VCaP (cell line): ENCODE measurements around the gene POLD3.
A peak's percentile ranks its signal among the peaks of the same experiment; 100 is the strongest.

Experiments
- H3K27ac ChIP-seq: fragments of 450-650 bp; 2 replicates; pipeline ENCODE4 v1.5.1; 2017
- TF ChIP-seq, protein P1 (sequence below): fragments of 450-650 bp; conservative IDR thresholded peaks from 2 replicates; pipeline ENCODE4 v1.5.1; 2017; ENCODE audit warnings: mild to moderate bottlenecking, moderate library complexity

Gene POLD3

DNA sequence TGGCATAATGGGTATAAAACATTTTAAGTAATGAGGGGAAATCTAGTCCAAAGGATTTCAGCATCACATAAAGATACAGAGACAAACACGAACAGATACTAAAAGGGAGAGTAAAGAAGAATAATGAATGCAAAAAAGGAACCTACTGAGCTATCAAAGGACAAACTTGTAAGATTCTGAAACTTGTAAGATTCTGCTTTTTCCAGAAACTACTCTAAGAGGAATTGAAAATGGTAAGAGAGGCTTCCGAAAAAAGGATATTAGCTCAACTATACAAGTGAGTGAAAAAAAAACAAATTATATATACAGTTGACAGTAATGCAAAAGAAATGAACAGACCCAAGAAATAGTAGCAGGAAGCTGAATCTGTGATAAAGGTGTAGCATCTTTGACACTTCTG lies 37.7 kb downstream of the POLD3 start:
- TF ChIP-seq, protein P1, sequence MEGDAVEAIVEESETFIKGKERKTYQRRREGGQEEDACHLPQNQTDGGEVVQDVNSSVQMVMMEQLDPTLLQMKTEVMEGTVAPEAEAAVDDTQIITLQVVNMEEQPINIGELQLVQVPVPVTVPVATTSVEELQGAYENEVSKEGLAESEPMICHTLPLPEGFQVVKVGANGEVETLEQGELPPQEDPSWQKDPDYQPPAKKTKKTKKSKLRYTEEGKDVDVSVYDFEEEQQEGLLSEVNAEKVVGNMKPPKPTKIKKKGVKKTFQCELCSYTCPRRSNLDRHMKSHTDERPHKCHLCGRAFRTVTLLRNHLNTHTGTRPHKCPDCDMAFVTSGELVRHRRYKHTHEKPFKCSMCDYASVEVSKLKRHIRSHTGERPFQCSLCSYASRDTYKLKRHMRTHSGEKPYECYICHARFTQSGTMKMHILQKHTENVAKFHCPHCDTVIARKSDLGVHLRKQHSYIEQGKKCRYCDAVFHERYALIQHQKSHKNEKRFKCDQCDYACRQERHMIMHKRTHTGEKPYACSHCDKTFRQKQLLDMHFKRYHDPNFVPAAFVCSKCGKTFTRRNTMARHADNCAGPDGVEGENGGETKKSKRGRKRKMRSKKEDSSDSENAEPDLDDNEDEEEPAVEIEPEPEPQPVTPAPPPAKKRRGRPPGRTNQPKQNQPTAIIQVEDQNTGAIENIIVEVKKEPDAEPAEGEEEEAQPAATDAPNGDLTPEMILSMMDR: no peak
- no peak overlapping the region for H3K27ac ChIP-seq

DNA sequence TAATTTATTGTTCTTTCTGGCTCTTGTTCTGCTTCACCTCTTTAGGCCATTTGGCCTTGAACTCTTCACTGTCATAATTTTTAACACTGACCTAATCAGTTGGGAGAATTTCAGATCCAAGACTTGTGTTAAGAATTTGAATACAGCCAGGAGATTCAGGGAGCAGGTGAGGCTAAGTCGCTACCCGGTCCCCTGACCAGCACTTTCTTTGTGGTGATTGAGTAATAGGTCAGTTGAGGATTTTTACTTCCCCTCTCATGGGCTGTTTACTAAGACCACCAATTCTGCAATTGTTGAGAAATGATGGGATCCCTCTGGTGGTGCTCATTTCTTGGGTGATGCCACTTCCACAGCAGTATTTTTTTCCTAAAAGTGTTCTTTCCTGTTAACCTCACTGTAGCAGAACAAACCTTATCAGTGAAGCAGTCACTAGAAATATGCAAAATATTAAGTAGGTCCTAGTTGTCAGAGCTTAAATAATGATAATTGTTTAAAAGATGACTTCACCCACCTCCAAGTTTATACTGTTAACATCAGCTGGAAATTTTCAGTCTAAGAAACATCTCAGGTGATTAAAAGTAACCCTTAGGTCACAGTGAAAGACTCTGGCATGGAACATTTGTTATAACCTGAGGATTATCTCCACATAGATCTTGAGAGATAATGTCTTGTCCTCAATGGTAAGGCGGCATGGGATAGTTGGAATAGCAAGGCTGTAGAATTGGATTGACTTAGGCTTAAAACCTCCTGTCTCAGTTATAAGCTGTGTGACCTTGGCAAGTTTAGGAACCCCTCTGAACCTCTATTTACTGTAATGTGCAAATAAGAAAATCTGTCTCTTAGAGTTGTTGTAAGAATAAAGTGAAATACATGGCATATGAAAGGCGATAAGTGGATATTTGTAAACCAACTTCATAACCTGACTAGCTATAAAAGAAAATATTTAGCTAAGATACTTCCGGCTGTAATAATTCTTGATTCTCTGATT lies 41.3 kb downstream of the POLD3 start:
- TF ChIP-seq, protein P1: no peak
- no peak overlapping the region for H3K27ac ChIP-seq

DNA sequence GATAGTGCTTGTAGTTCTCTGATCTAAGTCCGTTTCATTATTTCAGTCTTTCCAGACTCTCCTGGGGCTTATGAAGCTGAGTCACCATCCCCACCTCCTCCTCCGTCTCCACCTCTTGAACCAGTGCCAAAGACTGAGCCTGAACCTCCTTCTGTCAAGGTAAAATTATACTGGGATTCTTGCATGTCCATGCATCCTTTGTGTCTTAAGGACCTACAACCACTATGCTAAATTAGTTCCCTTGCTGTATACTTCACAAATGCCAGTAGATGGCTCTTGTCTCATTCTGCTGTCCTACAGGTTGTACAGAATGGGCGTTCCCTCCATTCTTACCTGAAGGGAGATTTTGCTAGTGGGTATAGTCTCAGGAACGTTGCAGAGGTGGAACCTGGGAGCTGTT lies 42.2 kb downstream of the POLD3 start:
- TF ChIP-seq, protein P1: peak; percentile 92
- H3K27ac ChIP-seq: no peak overlapping the region

DNA sequence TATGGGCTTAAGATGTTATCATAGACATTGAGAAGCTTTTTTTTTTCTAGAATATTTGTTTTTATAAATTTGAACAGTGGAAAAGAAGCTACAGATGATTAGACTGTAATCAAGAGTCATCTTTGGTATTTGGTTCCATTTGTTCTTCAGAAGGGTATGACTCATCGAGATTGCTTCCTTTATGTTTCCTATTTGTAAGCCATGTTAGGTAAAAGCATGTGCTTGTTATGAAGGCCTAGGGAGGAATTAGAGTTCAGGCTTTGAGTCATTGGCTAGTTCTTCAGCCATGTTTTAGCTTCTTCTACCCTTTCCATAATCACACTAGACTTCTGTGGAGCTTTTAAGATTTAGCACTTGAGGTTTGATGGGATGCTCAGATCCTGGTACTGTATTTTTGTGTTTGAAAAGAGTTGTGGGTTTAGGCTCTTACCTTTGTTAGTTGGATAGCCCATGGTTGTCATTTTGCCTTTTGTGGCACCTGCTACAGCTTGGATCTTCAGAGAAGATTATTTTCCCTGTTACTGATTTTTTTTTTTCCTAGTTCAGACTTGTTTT lies 44.3 kb downstream of the POLD3 start:
- TF ChIP-seq, protein P1: no peak
- H3K27ac ChIP-seq: no peak overlapping the region

DNA sequence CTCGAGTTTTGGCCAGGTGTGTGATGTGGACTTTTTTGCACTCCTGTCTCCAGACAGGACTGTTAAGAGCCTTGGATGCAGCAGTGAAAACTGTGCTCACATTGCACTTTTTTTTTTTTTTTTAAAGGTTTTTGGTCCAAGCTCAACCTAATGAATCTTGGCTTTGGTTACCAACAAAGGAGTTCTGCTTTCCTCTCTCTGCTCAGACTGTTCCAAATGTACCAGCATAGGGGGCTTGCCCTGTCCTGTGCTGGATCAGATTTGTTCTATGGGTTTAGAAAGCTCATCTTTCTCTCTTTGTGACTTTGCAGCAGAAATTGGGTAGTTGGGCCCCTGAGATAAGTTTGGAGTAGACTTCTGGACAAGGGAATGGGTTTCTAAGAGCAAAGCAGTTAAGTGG lies 45.3 kb downstream of the POLD3 start:
- H3K27ac ChIP-seq: no peak overlapping the region
- TF ChIP-seq, protein P1: no peak

DNA sequence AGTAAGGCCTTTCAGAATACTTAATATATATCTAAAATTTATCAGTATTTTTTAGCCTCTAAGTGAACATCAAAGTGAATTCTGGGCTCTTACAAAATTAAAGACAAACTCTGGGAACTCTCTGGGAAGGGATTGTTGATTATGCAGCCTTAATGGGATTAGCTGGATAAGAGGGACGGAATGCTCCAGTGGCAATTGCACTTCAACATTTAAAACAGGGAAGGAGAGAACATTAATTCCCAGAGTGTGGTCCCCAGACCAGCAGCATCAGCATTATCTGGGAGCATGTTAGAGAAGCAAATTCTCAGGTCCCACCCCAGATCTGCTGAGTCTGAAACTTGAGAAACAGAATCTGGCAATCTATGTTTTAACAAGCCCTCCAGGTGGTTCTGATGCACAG lies 46.5 kb downstream of the POLD3 start:
- TF ChIP-seq, protein P1: no peak
- no peak overlapping the region for H3K27ac ChIP-seq

DNA sequence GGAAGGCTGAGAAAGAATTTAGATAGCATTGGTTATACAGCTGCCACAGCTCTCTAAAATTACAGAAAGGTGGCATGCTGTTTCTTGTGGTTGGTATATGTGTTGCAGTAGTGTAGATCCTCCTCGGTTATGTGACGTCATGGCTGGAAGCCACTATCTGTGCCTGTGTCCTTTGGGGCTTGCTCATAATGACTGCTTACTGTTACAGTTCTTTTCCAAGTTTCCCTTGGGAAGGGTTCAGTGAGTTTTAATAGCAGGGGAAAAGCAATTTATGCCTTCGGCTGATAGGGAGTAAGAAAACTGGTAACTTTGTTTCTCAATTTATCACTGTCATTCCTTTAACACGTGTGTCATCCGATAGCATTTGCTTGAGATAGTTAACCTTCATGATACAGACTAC lies 47.2 kb downstream of the POLD3 start:
- TF ChIP-seq, protein P1: no peak
- no peak overlapping the region for H3K27ac ChIP-seq
